ENCODE measurements around the gene EXOC2. TPM values are rescaled to one million over a fixed set of nuclear protein-coding genes. Genes with fewer than 3 reads are reported as not detected.

EXOC2 gene
- polyA plus RNA-seq, 4 donors: 21.7 to 23.0 (median 22.5) TPM

GRCh38 chr6:505374-505773, 187.6 kb downstream of the EXOC2 start:
- no peak for DNase-seq (ENCODE audit: low read depth in 4 of 4, low spot score in 2 of 4)

GRCh38 chr6:504446-504980, 188.4 kb downstream of the EXOC2 start:
- no peak for DNase-seq (ENCODE audit: low read depth in 4 of 4, low spot score in 2 of 4)

- DNase-seq (ENCODE audit: low read depth in 4 of 4, low spot score in 2 of 4): no peak
Observed at GRCh38 chr6:503610-504362, 189.2 kb downstream of the EXOC2 start.

- no peak for DNase-seq (ENCODE audit: low read depth in 4 of 4, low spot score in 2 of 4)
Observed at GRCh38 chr6:502761-503160, 190.2 kb downstream of the EXOC2 start.

GRCh38 chr6:501891-502601, 190.9 kb downstream of the EXOC2 start:
- no peak for DNase-seq (ENCODE audit: low read depth in 4 of 4, low spot score in 2 of 4)

- no peak for DNase-seq (ENCODE audit: low read depth in 4 of 4, low spot score in 2 of 4)
Observed at GRCh38 chr6:499617-500016, 193.3 kb downstream of the EXOC2 start.

- DNase-seq (ENCODE audit: low read depth in 4 of 4, low spot score in 2 of 4): no peak
Observed at GRCh38 chr6:498795-499231, 194.1 kb downstream of the EXOC2 start.

GRCh38 chr6:497258-497657, 195.7 kb downstream of the EXOC2 start:
- DNase-seq (ENCODE audit: low read depth in 4 of 4, low spot score in 2 of 4): no peak

- DNase-seq (ENCODE audit: low read depth in 4 of 4, low spot score in 2 of 4): no peak
Observed at GRCh38 chr6:496649-497048, 196.3 kb downstream of the EXOC2 start.

- no peak for DNase-seq (ENCODE audit: low read depth in 4 of 4, low spot score in 2 of 4)
Observed at GRCh38 chr6:494394-494793, 198.5 kb downstream of the EXOC2 start.

- no peak for DNase-seq (ENCODE audit: low read depth in 4 of 4, low spot score in 2 of 4)
Observed at GRCh38 chr6:493840-494239, 199.1 kb downstream of the EXOC2 start.

GRCh38 chr6:492816-493414, 200.0 kb downstream of the EXOC2 start:
- no peak for DNase-seq (ENCODE audit: low read depth in 4 of 4, low spot score in 2 of 4)

GRCh38 chr6:492178-492577, 200.8 kb downstream of the EXOC2 start:
- DNase-seq (ENCODE audit: low read depth in 4 of 4, low spot score in 2 of 4): no peak

- no peak for DNase-seq (ENCODE audit: low read depth in 4 of 4, low spot score in 2 of 4)
Observed at GRCh38 chr6:491233-491632, 201.7 kb downstream of the EXOC2 start.

- no peak for DNase-seq (ENCODE audit: low read depth in 4 of 4, low spot score in 2 of 4)
Observed at GRCh38 chr6:490251-491037, 202.5 kb downstream of the EXOC2 start.

- DNase-seq (ENCODE audit: low read depth in 4 of 4, low spot score in 2 of 4): no peak
Observed at GRCh38 chr6:489762-490161, 203.2 kb downstream of the EXOC2 start.

- no peak for DNase-seq (ENCODE audit: low read depth in 4 of 4, low spot score in 2 of 4)
Observed at GRCh38 chr6:489001-489400, 203.9 kb downstream of the EXOC2 start.

- no peak for DNase-seq (ENCODE audit: low read depth in 4 of 4, low spot score in 2 of 4)
Observed at GRCh38 chr6:487956-488355, 205.0 kb downstream of the EXOC2 start.

GRCh38 chr6:485655-486170, 207.2 kb downstream of the EXOC2 start:
- DNase-seq (ENCODE audit: low read depth in 4 of 4, low spot score in 2 of 4): no peak

GRCh38 chr6:484746-485145, 208.2 kb downstream of the EXOC2 start:
- DNase-seq (ENCODE audit: low read depth in 4 of 4, low spot score in 2 of 4): no peak

Measured in left renal cortex interstitium (tissue), 4 donors.